Stimulated activated CD4-positive, alpha-beta T cell treated with anti-CD3 and anti-CD28 coated beads, Interleukin-12 subunit alpha, Interleukin-12 subunit beta, amount 100 ng/mL, for 48 hours (primary cell): Measurements from ENCODE around the gene GPD2.
"Not testable (repeated sequence)": the region's sequence is repeated elsewhere in the genome, so short reads cannot be mapped to it uniquely, and the experiment has no call there.

ENCODE experiments used
- DNase-seq, 3 donors: peaks; one replicate each; pipeline ENCODE4 v3.0.0-alpha.2; 2020; ENCODE audit warnings: low read depth in 2 of 3, low spot score in 1 of 3

GPD2 gene

GRCh38 chr2:156522864-156523440 is 86.8 kb downstream of the GPD2 start:
- no peak for DNase-seq

GRCh38 chr2:156526950-156527636 is 90.9 kb downstream of the GPD2 start:
- no peak for DNase-seq

GRCh38 chr2:156528583-156528982 is 92.4 kb downstream of the GPD2 start:
- not testable (repeated sequence) for DNase-seq

- DNase-seq: no peak
These were observed 96.8 kb downstream of the GPD2 start for GRCh38 chr2:156532989-156533388.

GRCh38 chr2:156536534-156536933 is 100.4 kb downstream of the GPD2 start:
- DNase-seq: no peak

GRCh38 chr2:156537141-156537540 is 101.0 kb downstream of the GPD2 start:
- DNase-seq: no peak

GRCh38 chr2:156538083-156538504 is 101.9 kb downstream of the GPD2 start:
- no peak for DNase-seq

- no peak for DNase-seq
These were observed 103.1 kb downstream of the GPD2 start for GRCh38 chr2:156539086-156539860.

- no peak for DNase-seq
These were observed 104.5 kb downstream of the GPD2 start for GRCh38 chr2:156540706-156541105.

- no peak for DNase-seq
These were observed 105.0 kb downstream of the GPD2 start for GRCh38 chr2:156541229-156541628.

- DNase-seq: no peak
These were observed 105.5 kb downstream of the GPD2 start for GRCh38 chr2:156541706-156542105.

- no peak for DNase-seq
These were observed 112.2 kb downstream of the GPD2 start for GRCh38 chr2:156548413-156548812.

GRCh38 chr2:156553714-156554442 is 117.7 kb downstream of the GPD2 start:
- no peak for DNase-seq

GRCh38 chr2:156561326-156561725 is 125.1 kb downstream of the GPD2 start:
- DNase-seq: no peak

- DNase-seq: no peak
These were observed 125.9 kb downstream of the GPD2 start for GRCh38 chr2:156562124-156562523.

GRCh38 chr2:156563994-156564753 is 128.0 kb downstream of the GPD2 start:
- DNase-seq: no peak

- DNase-seq: no peak
These were observed 129.0 kb downstream of the GPD2 start for GRCh38 chr2:156565066-156565710.

GRCh38 chr2:156573710-156574109 is 137.5 kb downstream of the GPD2 start:
- no peak for DNase-seq

- DNase-seq: no peak
These were observed 137.9 kb downstream of the GPD2 start for GRCh38 chr2:156574112-156574511.

GRCh38 chr2:156576005-156576404 is 139.8 kb downstream of the GPD2 start:
- no peak for DNase-seq
